GM23248 (cell line): ENCODE results near the gene SYT13.

Source experiments
- EZH2 ChIP-seq: fragments of 200-600 bp; sonication (generic); IDR thresholded peaks from 2 replicates; pipeline ENCODE4 v1.6.1; 2018; ENCODE audit warnings: antibody characterized with exemption, mild to moderate bottlenecking; ENCODE audit not compliant: insufficient read depth, poor library complexity, severe bottlenecking
- EZH2phosphoT487 ChIP-seq: fragments of 200-600 bp; sonication (generic); IDR thresholded peaks from 2 replicates; pipeline ENCODE4 v1.6.1; 2018; ENCODE audit warnings: antibody characterized with exemption, moderate library complexity, mild to moderate bottlenecking, low read depth; ENCODE audit not compliant: insufficient read depth

DNA sequence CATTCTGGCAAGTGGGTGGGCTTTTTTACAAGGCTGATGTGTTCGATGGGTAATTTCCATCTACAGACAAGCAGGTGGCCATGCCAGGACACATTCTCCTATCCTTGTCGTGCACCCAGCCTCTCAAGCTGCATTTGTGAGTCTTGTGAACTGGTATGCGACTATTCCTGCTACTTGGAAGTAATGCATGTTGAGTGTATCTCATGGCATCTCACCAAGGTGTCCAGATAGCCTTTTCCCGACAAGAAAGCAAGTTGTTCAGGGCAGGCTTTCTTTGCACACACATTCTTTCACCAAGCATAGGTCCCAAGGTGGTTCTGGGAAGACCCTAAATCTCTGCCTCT lies 18.8 kb upstream of the SYT13 start:
- TF ChIP-seq EZH2 (no peak), EZH2phosphoT487 (no peak)
